A673 (cell line): ENCODE results near the gene OSBPL8. TPM values are rescaled to one million over a fixed set of nuclear protein-coding genes. Genes with fewer than 3 reads are reported as not detected.

Experiments used
- BruUV-seq: library from RNA; stranded (reverse); fragments of 400-500 nt; replicated peaks from 2 replicates; lab custom pipeline; 2021; lab: Mats Ljungman, UMichigan
- CTCF ChIA-PET: fragments of 300-600 bp; sonication (Branson Sonifier 250); formaldehyde crosslinking; loops from one replicate; lab custom pipeline; 2022; ENCODE audit warnings: antibody characterized with exemption; lab: Charles Lee
- POLR2A ChIA-PET: fragments of 300-600 bp; sonication (Branson Sonifier 250); formaldehyde crosslinking; loops from one replicate; lab custom pipeline; 2022; ENCODE audit warnings: antibody characterized with exemption; ENCODE audit not compliant: low non-redundant PET; lab: Charles Lee
- DNase-seq: peaks from one replicate; pipeline ENCODE4 v3.0.0-alpha.2; 2015; ENCODE audit warnings: low spot score
- H3K27ac ChIP-seq: fragments of 200-600 bp; sonication (generic); 2 replicates; pipeline ENCODE4 v1.5.1; 2016; ENCODE audit warnings: mixed run types, low read depth, mild to moderate bottlenecking, mixed read lengths, antibody characterized with exemption, low read length; ENCODE audit not compliant: poor library complexity, severe bottlenecking
- H3K27me3 ChIP-seq: fragments of 200-600 bp; sonication (generic); replicated peaks from 2 replicates; pipeline ENCODE4 v1.6.1; 2017; ENCODE audit warnings: mixed run types, low read depth, mild to moderate bottlenecking, mixed read lengths, antibody characterized with exemption, low read length; ENCODE audit not compliant: insufficient read depth, poor library complexity
- H3K36me3 ChIP-seq: fragments of 200-600 bp; sonication (generic); 2 replicates; pipeline ENCODE4 v1.6.1; 2016; ENCODE audit warnings: mixed run types, mild to moderate bottlenecking, mixed read lengths, antibody characterized with exemption, low read length; ENCODE audit not compliant: insufficient read depth, poor library complexity, severe bottlenecking
- H3K4me1 ChIP-seq: fragments of 200-600 bp; sonication (generic); 2 replicates; pipeline ENCODE4 v1.6.1; 2017; ENCODE audit warnings: mixed run types, mild to moderate bottlenecking, mixed read lengths, antibody characterized with exemption, low read length; ENCODE audit not compliant: insufficient read depth, poor library complexity, severe bottlenecking
- H3K4me3 ChIP-seq: fragments of 200-600 bp; sonication (generic); 2 replicates; pipeline ENCODE4 v1.5.1; 2016; ENCODE audit warnings: low read depth, mixed run types, mild to moderate bottlenecking, mixed read lengths, low read length; ENCODE audit not compliant: poor library complexity, severe bottlenecking
- H3K9me3 ChIP-seq: fragments of 200-600 bp; sonication (generic); 2 replicates; pipeline ENCODE4 v1.6.1; 2016; ENCODE audit warnings: mixed run types, low read depth, mild to moderate bottlenecking, mixed read lengths, antibody characterized with exemption, low read length; ENCODE audit not compliant: poor library complexity, severe bottlenecking
- CTCF ChIP-seq: fragments of 300-800, 200-600 bp; sonication (generic); conservative IDR thresholded peaks from 2 replicates; pipeline ENCODE4 v1.5.1; 2017; ENCODE audit warnings: low read depth, mild to moderate bottlenecking, antibody characterized with exemption, low read length, moderate library complexity, mixed read lengths
- EZH2 ChIP-seq: fragments of 200-600 bp; sonication (generic); IDR thresholded peaks from 2 replicates; pipeline ENCODE4 v1.6.1; 2017; ENCODE audit warnings: borderline replicate concordance, low read depth, mild to moderate bottlenecking, mixed read lengths, antibody characterized with exemption, low read length; ENCODE audit not compliant: poor library complexity, severe bottlenecking
- intact Hi-C: fragments of 100-400 bp; cut with micrococcal nuclease; formaldehyde crosslinking; loops from one replicate; pipeline ENCODE4 v1.10.0; 2022; ENCODE audit not compliant: unreplicated experiment
- total RNA-seq: library from RNA; stranded (reverse); gene quantifications from 2 replicates; pipeline ENCODE4 v1.2.3, GENCODE V29; 2021

Gene OSBPL8
- total RNA-seq, 1 experiment from 2014 or later = 86.1 TPM

GRCh38 chr12:76445462-76445861 is 114.1 kb downstream of the OSBPL8 start:
- no TSS peak for BruUV-seq
- intact Hi-C loops = no loop called here
- DNase-seq = no peak
- H3K27ac ChIP-seq = no peak overlapping the region
- POLR2A ChIA-PET = no interaction called here
- no peaks in the 10 kb centered on the region for H3K36me3 ChIP-seq
- TF ChIP-seq EZH2 (no peak), CTCF (no peak)
- H3K4me3 ChIP-seq = no peak overlapping the region
- H3K4me1 ChIP-seq = peaks cover 23% of the 10 kb centered on the region
- H3K27me3 ChIP-seq = no peaks in the 10 kb centered on the region
- CTCF ChIA-PET = no interaction called here
- no peaks in the 10 kb centered on the region for H3K9me3 ChIP-seq

- Histone ChIP-seq H3K36me3 (no peaks in the 10 kb centered on the region), H3K27ac (no peak overlapping the region), H3K4me1 (peaks cover 27% of the 10 kb centered on the region), H3K9me3 (no peaks in the 10 kb centered on the region), H3K4me3 (no peak overlapping the region), H3K27me3 (no peaks in the 10 kb centered on the region)
- no TSS peak for BruUV-seq
- POLR2A ChIA-PET = no interaction called here
- TF ChIP-seq CTCF (no peak), EZH2 (no peak)
- intact Hi-C loops = no loop called here
- CTCF ChIA-PET = no interaction called here
- no peak for DNase-seq
These were observed 115.1 kb downstream of the OSBPL8 start for GRCh38 chr12:76444408-76444984.

GRCh38 chr12:76441016-76441415 is 118.6 kb downstream of the OSBPL8 start:
- TF ChIP-seq CTCF (no peak), EZH2 (no peak)
- CTCF ChIA-PET = no interaction called here
- intact Hi-C loops = no loop called here
- no peak for DNase-seq
- Histone ChIP-seq H3K27ac (no peak overlapping the region), H3K4me1 (peaks cover 26% of the 10 kb centered on the region), H3K27me3 (no peaks in the 10 kb centered on the region), H3K36me3 (no peaks in the 10 kb centered on the region), H3K9me3 (no peaks in the 10 kb centered on the region), H3K4me3 (no peak overlapping the region)
- POLR2A ChIA-PET = no interaction called here
- BruUV-seq = no TSS peak
